ENCODE results near the gene AXL.

The AXL gene

GRCh38 chr19:41310033-41310831, 91.2 kb downstream of the AXL start, which contains the start of gene CCDC97:
CCDC97 (plus strand) TSS chr19:41310172; CDS start chr19:41310311, 139 bp downstream.
- Histone ChIP-seq H3K36me3 (ENCODE audit: control insufficient read depth, insufficient read depth, low read length) (peaks cover 61% of the 10 kb centered on the region), H3K27ac (ENCODE audit: low read depth, low read length, severe bottlenecking) (peak within 1 kb of the TSS; percentile 94)
- WGBS, 2 experiments (ENCODE audit: insufficient coverage in 2 of 2): 0% methylated on average over 41 to 45 of the region's 47 CpGs

DNA sequence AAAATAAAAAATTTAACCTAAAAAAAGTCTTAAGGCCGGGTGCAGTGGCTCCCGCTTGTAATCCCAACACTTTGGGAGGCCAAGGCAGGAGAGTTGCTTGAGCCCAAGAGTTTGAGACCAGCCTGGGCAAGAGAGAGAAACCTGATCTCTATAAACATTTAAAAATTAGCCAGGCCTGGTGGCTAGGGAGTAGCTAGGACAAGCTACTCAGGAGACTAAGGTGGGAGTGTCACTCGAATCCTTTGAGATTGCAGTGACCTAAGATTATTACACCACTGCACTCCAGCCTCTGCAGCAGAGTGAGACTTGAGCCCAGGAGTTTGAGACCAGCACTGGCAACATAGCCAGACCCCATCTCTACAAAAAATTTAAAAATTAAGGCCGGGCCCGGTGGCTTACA, 92.0 kb downstream of the AXL start:
- Histone ChIP-seq H3K27ac (ENCODE audit: low read depth, low read length, severe bottlenecking) (peak overlapping the region; percentile 94), H3K36me3 (ENCODE audit: control insufficient read depth, insufficient read depth, low read length) (peaks cover 61% of the 10 kb centered on the region), H3K4me1 (ENCODE audit: control insufficient read depth, insufficient read depth, low read length, poor library complexity, severe bottlenecking) (peaks cover 12% of the 10 kb centered on the region), H3K4me3 (ENCODE audit: extremely low read depth, insufficient read depth, low read length, poor library complexity, severe bottlenecking) (peak overlapping the region; percentile 72), H3K9me3 (ENCODE audit: control insufficient read depth, low read length) (no peaks in the 10 kb centered on the region)
- WGBS, 2 experiments (ENCODE audit: insufficient coverage in 2 of 2): 68 to 71% methylated on average over 3 of the region's 5 CpGs

More at GRCh38 chr19:41310033-41310831, 91.2 kb downstream of the AXL start, which contains the start of gene CCDC97:
- Histone ChIP-seq H3K9me3 (ENCODE audit: control insufficient read depth, low read length) (no peaks in the 10 kb centered on the region), H3K4me3 (ENCODE audit: extremely low read depth, insufficient read depth, low read length, poor library complexity, severe bottlenecking) (peak within 1 kb of the TSS; percentile 72), H3K4me1 (ENCODE audit: control insufficient read depth, insufficient read depth, low read length, poor library complexity, severe bottlenecking) (peaks cover 12% of the 10 kb centered on the region)

Measured in mesodermal cell (in vitro differentiated cells).